Pons (tissue), 1 donor: ENCODE results near the gene NLK.
"Not testable (repeated sequence)": the region's sequence is repeated elsewhere in the genome, so short reads cannot be mapped to it uniquely, and the experiment has no call there.

Source experiments
- DNase-seq: peaks from one replicate; pipeline ENCODE4 v3.0.0-alpha.2; 2016; ENCODE audit warnings: low spot score

NLK gene

GRCh38 chr17:28072936-28073533 is 30.6 kb downstream of the NLK start:
- no peak for DNase-seq

DNA sequence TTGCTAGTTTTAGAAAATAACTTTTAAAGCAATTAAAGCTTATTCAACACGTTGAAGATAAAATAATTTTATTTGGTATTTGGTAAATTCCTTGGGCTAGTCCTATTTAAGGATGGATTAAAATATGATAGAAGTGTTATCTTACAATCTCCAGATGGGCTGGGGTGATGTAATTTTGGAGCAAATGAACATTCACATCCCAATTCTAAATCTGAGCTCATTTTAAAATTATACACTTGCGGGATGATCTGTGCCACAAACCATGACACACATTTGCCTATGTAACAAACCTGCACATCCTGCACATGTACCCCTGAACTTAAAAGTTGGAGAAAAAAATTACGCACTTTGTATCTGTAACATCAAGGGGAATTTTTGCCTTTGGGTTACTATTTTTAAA is 31.5 kb downstream of the NLK start:
- no peak for DNase-seq

- DNase-seq = no peak
These were observed 33.7 kb downstream of the NLK start for GRCh38 chr17:28076144-28076543.

GRCh38 chr17:28077140-28077539 is 34.7 kb downstream of the NLK start:
- not testable (repeated sequence) for DNase-seq

DNA sequence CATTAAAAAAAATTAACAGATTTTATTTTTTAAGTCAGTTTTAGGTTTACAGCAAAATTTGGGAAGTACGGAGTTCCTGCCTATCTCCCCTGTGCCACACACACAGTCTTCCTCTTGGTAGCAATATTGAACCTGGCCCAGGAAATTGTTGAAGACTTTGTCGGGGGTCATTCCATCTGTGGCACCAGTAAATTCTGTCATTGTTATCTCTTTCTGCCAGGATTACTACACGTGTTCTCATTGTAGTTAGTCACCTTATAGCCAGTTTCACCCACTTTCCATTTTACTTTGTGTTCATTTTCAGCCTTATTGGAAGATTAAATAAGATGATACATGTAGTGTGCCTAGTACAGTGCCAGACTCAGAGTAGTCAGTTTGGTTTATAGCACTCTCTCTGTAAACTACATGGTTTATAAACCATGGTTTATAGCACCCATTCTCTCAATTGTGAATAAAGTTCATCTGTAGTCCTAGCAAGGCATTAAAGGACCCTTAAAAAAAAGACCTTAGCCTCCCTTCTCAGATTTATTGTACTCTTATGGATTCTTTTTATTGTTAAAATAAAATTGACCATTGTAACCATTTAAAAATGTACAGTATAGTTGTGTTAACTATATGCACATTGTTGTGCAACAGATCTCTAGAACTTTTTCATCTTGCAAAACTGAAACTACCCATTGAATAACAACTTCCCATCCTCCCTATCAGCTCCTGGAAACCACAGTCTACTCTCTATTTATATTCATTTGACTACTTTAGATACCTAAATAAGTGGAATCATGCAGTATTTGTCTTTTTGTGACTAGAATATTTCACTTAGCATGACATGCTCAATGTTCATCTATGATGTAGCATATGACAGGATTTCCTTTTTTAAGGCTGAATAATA is 36.1 kb downstream of the NLK start:
- no peak for DNase-seq

GRCh38 chr17:28081467-28081866 is 39.0 kb downstream of the NLK start:
- no peak for DNase-seq

DNA sequence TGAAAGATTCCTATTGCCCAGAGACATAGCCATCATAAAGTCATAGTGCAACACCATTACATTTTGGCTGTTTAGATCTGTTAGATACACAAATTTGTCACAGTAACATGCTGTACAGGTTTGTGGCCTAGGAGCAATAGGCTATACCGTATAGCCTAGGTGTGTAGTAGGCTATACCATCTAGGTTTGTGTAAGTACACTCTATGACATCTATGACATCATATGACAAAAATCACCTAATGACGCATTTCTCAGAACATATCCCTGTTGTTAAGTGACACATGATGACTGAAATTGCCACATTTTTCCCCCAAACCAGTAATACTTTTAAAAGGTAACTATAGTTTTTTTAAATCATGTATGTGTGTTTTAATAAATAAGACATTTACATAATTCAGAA is 43.3 kb downstream of the NLK start:
- DNase-seq = no peak

GRCh38 chr17:28086519-28086918 is 44.0 kb downstream of the NLK start:
- DNase-seq = no peak

DNA sequence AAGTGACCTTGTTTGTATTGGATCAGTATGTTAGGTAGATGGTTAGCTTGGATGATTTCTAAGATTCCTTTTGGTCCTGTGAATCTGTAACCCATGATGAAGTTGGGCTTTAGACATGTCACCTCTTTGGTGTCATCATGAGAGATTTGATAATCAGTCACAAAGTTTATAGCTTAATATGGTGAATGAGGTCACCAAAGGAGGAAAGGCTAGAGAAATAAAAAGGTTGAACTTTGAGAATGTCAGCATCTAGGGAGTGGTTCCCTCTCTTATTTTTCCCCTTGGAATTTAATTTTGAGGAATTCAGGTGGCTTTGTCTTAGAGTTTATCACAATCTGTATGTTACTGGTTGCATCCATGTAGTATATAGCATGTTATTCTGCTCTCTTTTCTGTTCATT is 45.3 kb downstream of the NLK start:
- no peak for DNase-seq

DNA sequence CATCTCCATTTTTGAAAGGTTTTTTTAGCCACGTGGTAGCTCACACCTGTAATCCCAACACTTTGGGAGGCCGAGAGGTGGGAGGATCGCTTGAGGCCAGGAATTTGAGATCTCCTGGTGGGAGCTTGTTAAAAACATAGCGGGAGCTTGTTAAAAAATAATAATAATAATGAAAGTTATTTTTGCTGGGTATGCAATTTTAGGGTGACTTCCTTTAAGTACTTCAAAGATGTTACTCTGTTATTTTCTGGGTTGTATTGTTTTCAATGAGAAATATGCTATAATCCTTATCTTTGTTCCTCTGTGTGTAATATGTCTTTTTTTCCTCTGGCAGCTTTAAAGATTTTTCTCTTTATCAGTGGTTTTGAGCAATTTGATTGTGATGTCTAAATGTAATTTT is 48.1 kb downstream of the NLK start:
- DNase-seq = no peak

DNA sequence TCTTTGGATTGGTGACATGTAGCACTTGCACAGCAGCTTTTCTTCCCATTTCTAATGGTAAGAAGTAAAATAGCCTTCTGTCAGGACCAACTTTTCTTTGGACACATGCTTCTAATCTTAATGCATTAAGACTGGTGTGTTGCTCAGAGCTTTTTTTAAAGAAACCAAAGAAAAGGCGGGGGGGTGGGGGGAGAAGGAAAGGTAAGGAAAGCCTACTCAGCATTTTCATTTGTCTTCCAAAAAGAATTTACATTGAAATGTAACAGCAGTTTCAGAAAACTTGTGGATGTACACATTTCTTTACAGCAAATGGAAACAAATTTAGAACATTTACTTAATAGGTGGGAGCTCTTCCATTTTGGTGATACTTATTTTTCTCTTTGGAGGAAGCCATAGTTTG is 49.6 kb downstream of the NLK start:
- no peak for DNase-seq

GRCh38 chr17:28093999-28094716 is 51.7 kb downstream of the NLK start:
- DNase-seq = no peak

GRCh38 chr17:28096756-28097155 is 54.3 kb downstream of the NLK start:
- peak; percentile 63 for DNase-seq

DNA sequence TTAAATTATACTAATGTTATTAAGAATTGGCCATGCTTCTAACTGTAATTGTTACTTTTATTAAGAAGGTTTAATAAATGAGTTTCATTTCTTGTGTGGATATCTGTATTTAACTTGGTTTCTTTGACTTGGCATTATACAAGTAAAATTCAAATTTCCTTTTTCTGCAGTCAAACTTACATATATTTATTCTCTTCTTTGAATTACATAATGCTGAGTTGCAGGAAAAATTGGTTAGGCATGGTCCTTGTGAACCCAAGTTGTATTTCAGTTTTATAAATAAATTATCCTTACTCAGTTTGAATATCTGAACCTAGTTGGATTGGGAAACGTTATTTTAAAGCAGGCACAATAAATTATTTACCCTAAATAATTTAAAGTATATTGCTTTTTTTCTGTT is 54.8 kb downstream of the NLK start:
- no peak for DNase-seq

- DNase-seq = peak; percentile 41
These were observed 55.4 kb downstream of the NLK start for GRCh38 chr17:28097901-28098300.

DNA sequence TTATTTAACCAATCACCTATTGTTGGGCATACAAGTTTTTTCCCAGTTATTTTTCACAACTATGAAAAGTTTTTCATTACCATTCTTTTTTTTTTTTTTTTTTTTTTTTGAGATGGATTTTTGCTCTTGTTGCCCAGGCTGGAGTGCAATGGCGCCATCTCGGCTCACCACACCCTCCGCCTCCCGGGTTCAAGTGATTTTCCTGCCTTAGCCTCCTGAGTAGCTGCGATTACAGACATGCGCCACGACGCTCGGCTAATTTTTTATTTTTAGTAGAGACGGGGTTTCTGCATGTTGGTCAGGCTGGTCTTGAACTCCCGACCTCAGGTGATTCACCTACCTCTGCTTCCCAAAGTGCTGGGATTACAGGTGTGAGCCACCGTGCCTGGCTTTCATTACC is 56.1 kb downstream of the NLK start:
- not testable (repeated sequence) for DNase-seq

DNA sequence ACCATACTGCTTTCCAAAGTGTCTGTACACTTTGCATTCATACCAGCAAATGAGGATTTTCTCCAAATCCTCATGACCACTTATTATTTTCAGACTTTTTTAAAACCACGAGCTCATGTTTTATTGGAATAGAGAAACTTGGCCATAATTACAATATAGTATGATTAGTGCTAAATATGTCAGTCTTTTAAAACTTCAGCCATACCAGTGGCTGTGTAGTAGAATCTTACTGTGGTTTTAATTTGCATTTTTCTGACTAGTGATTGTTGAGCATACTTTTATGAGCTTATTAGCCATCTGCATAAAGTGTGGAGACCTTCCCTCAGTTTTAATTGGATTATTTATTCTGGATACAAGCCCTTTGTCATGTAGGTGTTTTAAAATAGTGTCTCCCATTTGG is 57.8 kb downstream of the NLK start:
- DNase-seq = no peak

DNA sequence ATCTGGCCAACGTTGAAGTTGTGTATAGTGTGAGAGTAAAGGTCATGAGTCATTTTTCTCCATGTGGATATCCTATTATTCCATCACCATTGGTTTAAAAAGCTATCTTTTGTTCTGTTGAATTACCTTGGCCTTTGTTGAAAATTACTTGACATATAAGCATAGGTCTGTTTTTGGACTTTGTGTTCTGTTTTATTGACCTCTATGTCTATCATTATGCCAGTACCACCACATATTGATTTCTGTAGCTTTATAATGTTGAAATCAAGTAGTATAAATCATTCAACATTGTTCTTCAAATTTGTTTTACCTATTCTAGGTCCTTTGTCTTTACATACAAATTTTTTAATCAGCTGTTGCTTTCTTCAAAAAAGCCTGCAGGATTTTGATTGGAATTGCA is 58.5 kb downstream of the NLK start:
- DNase-seq = no peak

GRCh38 chr17:28101919-28102318 is 59.4 kb downstream of the NLK start:
- no peak for DNase-seq

GRCh38 chr17:28105501-28105900 is 63.0 kb downstream of the NLK start:
- DNase-seq = no peak

- DNase-seq = no peak
These were observed 67.7 kb downstream of the NLK start for GRCh38 chr17:28110184-28110583.

DNA sequence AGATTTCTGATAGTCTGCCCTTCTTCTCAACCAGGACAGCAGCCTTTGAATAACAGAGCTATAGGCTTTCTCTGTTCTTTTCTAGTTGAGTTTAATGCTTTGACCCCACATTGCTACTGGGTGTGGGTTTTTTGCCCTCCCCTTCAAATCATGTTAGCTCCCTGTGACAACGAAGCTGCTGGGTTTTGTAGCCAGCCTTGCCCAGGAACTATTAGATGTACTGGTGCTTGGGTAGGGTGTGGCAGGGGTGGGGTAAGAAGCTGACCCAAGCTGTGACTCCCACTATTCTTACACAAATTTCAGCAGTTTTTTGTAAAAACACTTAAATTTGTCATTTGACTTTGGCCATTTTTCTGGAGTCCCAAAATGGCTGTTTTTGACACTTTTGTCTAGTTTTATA is 69.7 kb downstream of the NLK start:
- DNase-seq = no peak

DNA sequence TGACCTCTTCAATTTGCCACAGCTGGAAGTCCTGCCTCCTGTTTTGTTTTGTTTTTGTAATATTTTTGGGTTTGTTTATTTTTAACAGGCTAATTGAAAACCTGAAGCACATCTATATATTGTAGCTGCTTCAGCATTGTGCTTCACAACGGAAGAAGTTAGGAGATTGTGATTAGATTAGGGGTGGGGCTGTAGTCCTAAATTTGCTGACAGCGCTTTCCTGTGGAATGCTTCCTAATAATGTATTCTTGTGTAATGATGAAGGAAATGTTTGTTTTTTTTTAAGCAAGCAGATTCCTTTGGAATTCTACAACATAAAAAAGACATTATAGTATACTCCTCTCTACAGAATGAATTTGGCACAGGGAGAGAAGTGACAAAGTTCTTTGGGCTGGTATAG is 70.1 kb downstream of the NLK start:
- no peak for DNase-seq
